Hair follicle dermal papilla cell (primary cell): Measurements from ENCODE around the gene ABHD8. TPM values are rescaled to one million over a fixed set of nuclear protein-coding genes. Genes with fewer than 3 reads are reported as not detected.

Experiments used
- total RNA-seq: library from RNA; depleted of rRNA; stranded (reverse); fragments of >200 nt; gene quantifications from 2 replicates; pipeline ENCODE4 v1.2.3, GENCODE V29; 2012

The ABHD8 gene, protein sequence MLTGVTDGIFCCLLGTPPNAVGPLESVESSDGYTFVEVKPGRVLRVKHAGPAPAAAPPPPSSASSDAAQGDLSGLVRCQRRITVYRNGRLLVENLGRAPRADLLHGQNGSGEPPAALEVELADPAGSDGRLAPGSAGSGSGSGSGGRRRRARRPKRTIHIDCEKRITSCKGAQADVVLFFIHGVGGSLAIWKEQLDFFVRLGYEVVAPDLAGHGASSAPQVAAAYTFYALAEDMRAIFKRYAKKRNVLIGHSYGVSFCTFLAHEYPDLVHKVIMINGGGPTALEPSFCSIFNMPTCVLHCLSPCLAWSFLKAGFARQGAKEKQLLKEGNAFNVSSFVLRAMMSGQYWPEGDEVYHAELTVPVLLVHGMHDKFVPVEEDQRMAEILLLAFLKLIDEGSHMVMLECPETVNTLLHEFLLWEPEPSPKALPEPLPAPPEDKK
- total RNA-seq = 16.7 and 18.2 TPM in 2 replicates

DNA sequence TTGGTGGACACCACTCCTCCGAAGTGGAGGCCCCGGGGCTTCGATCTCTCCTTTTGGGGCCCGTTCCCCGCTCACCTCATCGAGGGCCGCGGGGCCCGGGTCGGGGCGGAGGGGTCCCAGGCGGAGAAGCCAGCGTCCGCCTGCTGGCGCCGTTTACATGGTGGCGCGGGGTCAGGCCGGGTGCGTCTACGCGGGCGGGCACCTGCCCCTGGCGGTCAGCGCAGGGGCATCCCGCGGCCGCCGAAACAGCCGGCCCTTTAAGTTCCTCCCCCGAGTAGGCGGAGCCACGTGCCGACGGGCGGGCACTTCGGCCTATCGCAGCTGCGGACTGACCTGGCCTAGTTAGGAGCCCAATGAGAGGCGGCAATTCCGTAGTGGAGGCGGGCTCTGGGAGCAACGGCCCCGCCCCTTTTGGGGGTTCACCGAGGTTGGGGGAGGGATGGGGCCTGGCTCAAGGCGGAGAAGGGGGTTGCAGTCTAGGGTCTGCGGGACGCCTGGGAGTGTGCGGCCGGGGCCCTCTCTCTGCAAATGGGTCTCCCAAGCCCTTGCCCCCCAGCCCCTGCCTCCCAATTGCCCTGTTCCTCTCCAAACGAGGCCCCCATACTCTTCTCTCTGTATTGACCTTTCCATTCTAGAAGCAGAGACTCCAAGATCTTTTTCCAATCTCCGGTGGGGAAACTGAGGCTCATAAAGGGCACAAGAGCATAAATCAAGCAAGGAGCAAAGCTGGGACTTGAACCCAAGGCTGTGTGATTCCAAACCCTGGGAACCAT, at the start of gene ABHD8:
TSS of gene ABHD8 (minus strand) at position 259 of the 773 bp plus-strand sequence. CDS start 1,809 bp downstream, outside the sequence.

DNA sequence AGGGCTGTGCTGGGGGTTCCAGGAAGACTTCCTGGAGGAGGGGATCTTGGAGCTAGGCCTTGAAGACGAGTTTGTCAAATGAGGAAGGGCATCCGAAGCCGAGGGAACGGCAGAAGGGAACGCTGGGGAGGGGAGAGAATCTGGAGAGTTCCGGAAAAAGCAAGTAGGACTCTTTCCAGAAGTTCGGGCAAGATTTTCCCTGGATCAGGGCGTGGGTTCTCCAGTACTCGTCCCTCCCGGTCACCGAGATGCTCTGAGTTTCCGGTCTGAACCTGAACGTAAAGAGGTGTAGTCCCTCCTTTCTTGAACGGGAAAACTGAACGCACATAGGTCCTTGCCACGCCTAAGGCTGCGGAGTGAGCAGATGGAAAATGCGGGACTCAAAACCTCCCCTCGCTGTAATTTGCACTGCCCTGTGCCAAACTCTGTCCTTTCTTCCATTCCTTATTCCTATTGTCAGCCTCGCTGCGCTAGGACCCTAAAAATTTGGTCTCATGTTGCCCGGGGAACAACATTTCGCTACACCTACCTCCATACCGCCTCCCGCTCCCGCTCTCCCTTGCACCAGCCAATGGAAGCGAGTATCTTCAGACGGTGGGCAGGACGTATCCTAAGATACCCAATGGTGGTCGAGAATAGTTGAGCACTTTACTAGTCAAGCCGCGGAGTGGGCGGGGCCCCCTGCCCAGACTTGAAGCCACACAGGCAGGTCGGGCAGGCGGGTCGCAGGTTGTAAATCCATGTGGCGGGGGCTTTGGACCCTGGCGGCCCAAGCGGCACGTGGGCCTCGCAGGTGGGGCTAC, 33.8 kb upstream of the ABHD8 start, which contains the start of gene GTPBP3:
TSS of gene GTPBP3 (plus strand) at position 682 of the 803 bp plus-strand sequence. CDS start at position 741, 59 bp downstream.

DNA sequence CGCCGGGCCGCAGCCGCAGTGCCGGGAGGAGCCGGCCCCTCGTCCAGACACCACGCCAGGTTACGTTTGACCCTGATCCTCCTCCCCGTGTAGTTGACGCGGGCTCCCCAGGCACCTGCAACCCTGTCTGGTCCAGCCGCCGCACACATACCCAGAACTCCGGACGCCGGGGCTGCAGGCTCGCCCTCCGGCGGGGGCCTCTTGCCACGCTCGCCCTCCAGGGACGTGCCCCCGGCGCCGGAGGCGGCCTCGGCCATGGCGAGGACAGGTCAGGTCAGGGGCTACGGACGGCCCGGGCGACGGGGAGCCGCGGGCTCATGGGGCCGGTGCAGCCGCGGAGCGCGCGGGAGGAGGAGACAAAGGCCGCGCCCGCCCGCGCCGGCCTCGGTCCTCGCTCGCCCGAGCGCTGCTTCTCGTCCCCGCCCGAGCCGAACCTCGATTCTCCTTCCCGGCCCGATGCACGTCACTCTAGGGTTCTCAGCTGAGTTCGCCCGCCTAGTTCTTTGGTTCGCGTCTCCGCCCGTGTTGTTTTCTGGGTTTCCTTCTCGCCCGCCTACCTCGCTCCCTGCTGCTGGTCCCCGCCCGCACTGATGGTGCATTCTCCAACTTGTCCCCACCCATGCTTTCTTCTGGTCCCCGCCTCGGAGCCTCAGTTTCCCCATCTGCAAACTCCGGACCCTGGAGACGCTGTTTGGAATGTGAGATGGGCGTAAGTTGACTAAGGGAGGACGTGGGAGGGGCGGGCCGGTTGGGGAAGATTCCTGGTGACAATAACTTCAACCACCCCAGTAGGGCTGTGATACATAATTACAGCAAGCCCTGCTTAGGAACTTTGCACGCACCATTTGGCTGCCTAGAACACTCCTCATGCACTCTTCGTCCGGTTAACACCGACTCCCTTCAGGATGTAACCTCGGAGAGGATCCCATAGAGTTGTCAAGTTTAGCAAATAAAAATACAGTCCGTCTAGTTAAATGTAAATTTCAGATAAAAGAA, 31.5 kb upstream of the ABHD8 start, which contains the start of gene ANO8:
TSS of gene ANO8 (minus strand) at position 442 of the 996 bp plus-strand sequence. CDS start at position 257, 185 bp downstream.

GRCh38 chr19:17309198-17309964, 6.2 kb upstream of the ABHD8 start, which contains the start of gene DDA1:
Gene DDA1, plus strand, starts transcription at chr19:17309563. Its CDS starts 92 bp downstream, at chr19:17309655.

GRCh38 chr19:17305517-17306284, 2.5 kb upstream of the ABHD8 start, which contains the start of gene MRPL34:
Gene MRPL34, plus strand, starts transcription at chr19:17305872. Its CDS starts 21 bp downstream, at chr19:17305893.

GRCh38 chr19:17281391-17282304, 21.6 kb downstream of the ABHD8 start, which contains the start of gene ANKLE1:
Gene ANKLE1, plus strand, starts transcription at chr19:17281901. Its CDS starts 20 bp downstream, at chr19:17281921.

DNA sequence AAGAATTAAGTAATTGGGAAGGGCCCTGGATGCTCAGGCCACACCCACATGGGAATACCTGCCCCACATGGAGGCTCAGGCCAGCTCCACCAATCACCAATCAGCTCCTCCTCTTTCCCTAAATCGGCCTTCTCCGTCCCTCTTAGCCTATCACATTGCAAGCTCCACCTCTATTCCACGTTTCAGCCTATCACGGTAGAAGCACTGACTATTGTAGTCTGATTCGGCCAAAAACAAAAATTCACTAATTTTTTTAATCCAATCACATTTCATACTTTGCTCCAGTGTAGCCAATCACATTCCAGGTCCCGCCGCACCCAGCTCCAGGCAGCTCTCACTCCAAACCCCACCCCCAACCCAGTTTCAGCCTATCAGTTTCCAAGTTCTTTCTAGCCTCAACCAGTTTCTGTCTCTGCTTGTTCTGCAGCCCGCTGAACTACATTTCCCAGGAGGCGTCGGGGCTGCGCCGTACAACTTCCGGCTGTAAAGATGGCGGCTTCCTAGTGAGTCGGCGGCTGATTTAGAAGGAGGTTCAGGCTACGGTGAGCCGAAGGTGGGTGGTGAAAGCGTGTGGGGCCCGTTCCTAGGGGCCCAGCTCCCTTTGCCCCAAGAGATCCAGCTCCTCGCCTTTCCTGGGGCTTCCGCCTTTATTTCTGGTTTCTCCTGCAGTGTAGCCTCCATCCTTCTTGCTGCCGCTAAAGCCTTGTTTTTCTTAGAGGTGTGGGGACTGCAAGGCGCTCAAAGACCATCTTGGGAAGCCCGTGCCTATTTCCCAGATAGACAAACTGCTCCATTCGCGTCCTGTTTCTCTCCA, 36.0 kb downstream of the ABHD8 start, which contains the start of gene BABAM1:
TSS of gene BABAM1 (plus strand) at position 469 of the 814 bp plus-strand sequence. CDS start 1,364 bp downstream, outside the sequence.

DNA sequence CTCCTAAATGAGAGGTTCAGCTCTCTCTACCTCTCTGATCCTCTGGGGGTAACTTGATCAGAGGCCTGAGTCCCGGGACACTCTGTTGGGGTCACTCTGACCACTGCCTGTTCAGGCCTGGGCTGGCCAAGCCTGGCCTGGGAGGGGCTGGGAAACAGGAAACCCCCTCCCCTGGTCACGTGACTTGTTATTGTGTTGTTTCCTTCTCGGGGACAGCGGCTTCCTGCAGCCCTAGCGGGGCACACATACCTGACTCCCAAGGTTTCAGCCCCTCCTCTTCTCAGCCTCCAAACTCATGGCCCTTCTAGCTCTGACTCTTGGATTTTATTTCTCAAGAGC, 38.6 kb downstream of the ABHD8 start, which contains the start of gene USHBP1:
TSS of gene USHBP1 (minus strand) at position 105 of the 339 bp plus-strand sequence. CDS start 446 bp downstream, outside the sequence.

GRCh38 chr19:17245535-17245984, 57.7 kb downstream of the ABHD8 start, which contains the start of gene NR2F6:
Gene NR2F6, minus strand, starts transcription at chr19:17245919. Its CDS starts 699 bp downstream, at chr19:17245220.

Other genes starting within 250 kb of the ABHD8 start
- 1.3 and 1.6 TPM in 2 replicates for gene HAUS8, start 228.0 kb downstream of the ABHD8 start, total RNA-seq
- gene MYO9B, start 227.6 kb downstream of the ABHD8 start, total RNA-seq = 86.1 and 106 TPM in 2 replicates
- gene USE1, start 88.1 kb downstream of the ABHD8 start, total RNA-seq = 18.2 and 20.9 TPM in 2 replicates
- 2.9 and 4.9 TPM in 2 replicates for gene OCEL1, start 77.2 kb downstream of the ABHD8 start, total RNA-seq
- 42.7 and 48.3 TPM in 2 replicates for gene NR2F6, start 57.5 kb downstream of the ABHD8 start, total RNA-seq
- not detected in 2 replicates for gene USHBP1, start 38.7 kb downstream of the ABHD8 start, total RNA-seq
- 58.9 and 79.5 TPM in 2 replicates for gene BABAM1, start 36.0 kb downstream of the ABHD8 start, total RNA-seq
- gene ANKLE1, start 21.5 kb downstream of the ABHD8 start, total RNA-seq = 0.65 TPM in 1 of 2 replicates, not detected in the other
- 34.6 and 38.3 TPM in 2 replicates for gene MRPL34, start 2.4 kb upstream of the ABHD8 start, total RNA-seq
- 10.9 and 21.6 TPM in 2 replicates for gene DDA1, start 6.1 kb upstream of the ABHD8 start, total RNA-seq
- gene ANO8, start 31.4 kb upstream of the ABHD8 start, total RNA-seq = 9.2 and 10.1 TPM in 2 replicates
- 13.6 and 14.9 TPM in 2 replicates for gene GTPBP3, start 34.1 kb upstream of the ABHD8 start, total RNA-seq
- under 0.01 TPM in 1 of 2 replicates, not detected in the other for gene PLVAP, start 73.9 kb upstream of the ABHD8 start, total RNA-seq
- 0.49 TPM in 1 of 2 replicates, not detected in the other for gene CCDC194, start 90.8 kb upstream of the ABHD8 start, total RNA-seq
- gene BST2, start 102.2 kb upstream of the ABHD8 start, total RNA-seq = 15.1 and 31.6 TPM in 2 replicates
- gene MVB12A, start 116.6 kb upstream of the ABHD8 start, total RNA-seq = 57.9 and 68.2 TPM in 2 replicates
- gene TMEM221, start 145.2 kb upstream of the ABHD8 start, total RNA-seq = 0.12 TPM in 1 of 2 replicates, not detected in the other
- gene NXNL1, start 157.5 kb upstream of the ABHD8 start, total RNA-seq = not detected in 2 replicates
- 71.6 and 87.1 TPM in 2 replicates for gene SLC27A1, start 167.1 kb upstream of the ABHD8 start, total RNA-seq
- 72.2 and 74.3 TPM in 2 replicates for gene PGLS, start 208.2 kb upstream of the ABHD8 start, total RNA-seq